Activated CD8-positive, alpha-beta T cell treated with anti-CD3 and anti-CD28 coated beads, Interleukin-2, amount 10 ng/mL, durations not matched to agents 7 days and 5 days (primary cell): Measurements from ENCODE around the gene SYNRG. TPM values are rescaled to one million over a fixed set of nuclear protein-coding genes. Genes with fewer than 3 reads are reported as not detected.

Experiments
- ATAC-seq: fragments of 150-1000 bp; cut with Tn5 transposase; one replicate; pipeline ENCODE4 v1.10.0; 2021; ENCODE audit warnings: moderate library complexity
- CTCF ChIA-PET: fragments of 350-600 bp; sonication (Branson Sonifier 250); formaldehyde crosslinking; loops from one replicate; lab custom pipeline; 2021; ENCODE audit warnings: antibody characterized with exemption; lab: Charles Lee
- POLR2A ChIA-PET: fragments of 350-600 bp; sonication (Branson Sonifier 250); formaldehyde crosslinking; loops from one replicate; lab custom pipeline; 2021; ENCODE audit warnings: antibody characterized with exemption; lab: Charles Lee
- DNase-seq: peaks from one replicate; pipeline ENCODE4 v3.0.0-alpha.2; 2020
- H3K27ac Mint-ChIP-seq: one replicate; pipeline ENCODE4 v1.8.0; 2021; ENCODE audit warnings: mild to moderate bottlenecking, mixed read lengths
- H3K27me3 Mint-ChIP-seq: one replicate; pipeline ENCODE4 v1.8.0; 2021; ENCODE audit warnings: low read depth, mixed read lengths
- H3K36me3 Mint-ChIP-seq: one replicate; pipeline ENCODE4 v1.8.0; 2021; ENCODE audit warnings: low read depth, mixed read lengths
- H3K4me1 Mint-ChIP-seq: one replicate; pipeline ENCODE4 v1.8.0; 2021; ENCODE audit warnings: low read depth, mixed read lengths
- H3K4me3 Mint-ChIP-seq: one replicate; pipeline ENCODE4 v1.8.0; 2021; ENCODE audit warnings: mild to moderate bottlenecking, mixed read lengths
- H3K9me3 Mint-ChIP-seq: one replicate; pipeline ENCODE4 v1.8.0; 2022; ENCODE audit warnings: mixed read lengths; ENCODE audit not compliant: insufficient read depth
- total RNA-seq, 2 experiments: library from RNA; stranded (reverse); gene quantifications; one replicate each; pipeline ENCODE4 v1.2.3, GENCODE V29; 2021

Gene SYNRG
- total RNA-seq, 2 experiments from 2014 or later: 97.4 to 105 TPM

GRCh38 chr17:37538981-37539659 lies 70.1 kb downstream of the SYNRG start:
- ChIA-PET POLR2A (interaction anchor here (0.6 kb wide), 1 partner anchor 15 kb away, joined by 3 read pairs; no protein-coding TSS in a partner anchor), CTCF (no interaction called here)
- Mint-ChIP-seq H3K4me3 (no peak overlapping the region), H3K27me3 (no peaks in the 10 kb centered on the region), H3K27ac (no peak overlapping the region), H3K9me3 (no peaks in the 10 kb centered on the region), H3K36me3 (peaks cover 70% of the 10 kb centered on the region), H3K4me1 (peaks cover 13% of the 10 kb centered on the region)
- ATAC-seq (no peak), DNase-seq (no peak)

GRCh38 chr17:37535906-37536305 lies 73.3 kb downstream of the SYNRG start:
- ATAC-seq: no peak
- CTCF ChIA-PET: interaction anchor here (0.9 to 1.5 kb wide), 2 partner anchors 8 to 125 kb away, joined by 3 to 6 read pairs; no protein-coding TSS in a partner anchor

GRCh38 chr17:37532756-37533155 lies 76.5 kb downstream of the SYNRG start:
- H3K4me1 Mint-ChIP-seq: no peaks in the 10 kb centered on the region
- no peak overlapping the region for H3K4me3 Mint-ChIP-seq
- CTCF ChIA-PET: no interaction called here
- peaks cover 62% of the 10 kb centered on the region for H3K36me3 Mint-ChIP-seq
- no peaks in the 10 kb centered on the region for H3K27me3 Mint-ChIP-seq
- no peaks in the 10 kb centered on the region for H3K9me3 Mint-ChIP-seq
- ATAC-seq (no peak), DNase-seq (no peak)
- POLR2A ChIA-PET: no interaction called here
- H3K27ac Mint-ChIP-seq: no peak overlapping the region

More at GRCh38 chr17:37535906-37536305, 73.3 kb downstream of the SYNRG start:
- Mint-ChIP-seq H3K27ac (no peak overlapping the region), H3K27me3 (no peaks in the 10 kb centered on the region), H3K4me1 (no peaks in the 10 kb centered on the region), H3K4me3 (no peak overlapping the region), H3K9me3 (no peaks in the 10 kb centered on the region), H3K36me3 (peaks cover 61% of the 10 kb centered on the region)
- DNase-seq: no peak
- POLR2A ChIA-PET: no interaction called here

GRCh38 chr17:37530420-37530819 lies 78.8 kb downstream of the SYNRG start:
- POLR2A ChIA-PET: no interaction called here

GRCh38 chr17:37527249-37527851 lies 81.9 kb downstream of the SYNRG start:
- ATAC-seq: peak; percentile 70
- CTCF ChIA-PET: interaction anchor here (0.7 to 3.4 kb wide), 10 partner anchors 9 to 289 kb away, joined by 3 to 22 read pairs (median 5); partner anchors contain the start of gene SYNRG

More at GRCh38 chr17:37530420-37530819, 78.8 kb downstream of the SYNRG start:
- Mint-ChIP-seq H3K4me1 (no peaks in the 10 kb centered on the region), H3K27me3 (no peaks in the 10 kb centered on the region), H3K4me3 (no peak overlapping the region), H3K36me3 (peaks cover 56% of the 10 kb centered on the region), H3K27ac (peak overlapping the region; percentile 12), H3K9me3 (no peaks in the 10 kb centered on the region)
- ATAC-seq (no peak), DNase-seq (no peak)
- CTCF ChIA-PET: interaction anchor here (1.2 to 1.4 kb wide), 2 partner anchors 11 to 157 kb away, joined by 3 read pairs; no protein-coding TSS in a partner anchor

GRCh38 chr17:37523715-37524219 lies 85.5 kb downstream of the SYNRG start:
- no peak for ATAC-seq
- no peaks in the 10 kb centered on the region for H3K27me3 Mint-ChIP-seq
- H3K36me3 Mint-ChIP-seq: peaks cover 52% of the 10 kb centered on the region
- no peaks in the 10 kb centered on the region for H3K9me3 Mint-ChIP-seq
- peaks cover 32% of the 10 kb centered on the region for H3K4me1 Mint-ChIP-seq
- no peak overlapping the region for H3K4me3 Mint-ChIP-seq
- ChIA-PET POLR2A (no interaction called here), CTCF (no interaction called here)
- no peak for DNase-seq
- peak overlapping the region; percentile 58 for H3K27ac Mint-ChIP-seq

More at GRCh38 chr17:37527249-37527851, 81.9 kb downstream of the SYNRG start:
- no peaks in the 10 kb centered on the region for H3K9me3 Mint-ChIP-seq
- POLR2A ChIA-PET: interaction anchor here (1.7 kb wide), 1 partner anchor 82 kb away, joined by 5 read pairs; the partner anchor contains the start of gene SYNRG
- peaks cover 12% of the 10 kb centered on the region for H3K4me1 Mint-ChIP-seq
- H3K36me3 Mint-ChIP-seq: peaks cover 60% of the 10 kb centered on the region
- DNase-seq: peak; percentile 53
- no peaks in the 10 kb centered on the region for H3K27me3 Mint-ChIP-seq
- H3K4me3 Mint-ChIP-seq: no peak overlapping the region
- H3K27ac Mint-ChIP-seq: no peak overlapping the region

- no peaks in the 10 kb centered on the region for H3K27me3 Mint-ChIP-seq
- ChIA-PET CTCF (no interaction called here), POLR2A (no interaction called here)
- peaks cover 58% of the 10 kb centered on the region for H3K36me3 Mint-ChIP-seq
- no peaks in the 10 kb centered on the region for H3K9me3 Mint-ChIP-seq
- DNase-seq: no peak
- no peak for ATAC-seq
- no peak overlapping the region for H3K4me3 Mint-ChIP-seq
- H3K4me1 Mint-ChIP-seq: peaks cover 33% of the 10 kb centered on the region
- H3K27ac Mint-ChIP-seq: no peak overlapping the region
These were observed 87.4 kb downstream of the SYNRG start for GRCh38 chr17:37521821-37522220.

- H3K36me3 Mint-ChIP-seq: peaks cover 56% of the 10 kb centered on the region
- no peak for ATAC-seq
- H3K9me3 Mint-ChIP-seq: no peaks in the 10 kb centered on the region
- DNase-seq: no peak
- H3K27me3 Mint-ChIP-seq: no peaks in the 10 kb centered on the region
- ChIA-PET POLR2A (no interaction called here), CTCF (interaction anchor here (1.5 kb wide), 1 partner anchor 10 kb away, joined by 3 read pairs; no protein-coding TSS in a partner anchor)
- H3K4me3 Mint-ChIP-seq: no peak overlapping the region
- peak overlapping the region; percentile 65 for H3K27ac Mint-ChIP-seq
- H3K4me1 Mint-ChIP-seq: peaks cover 33% of the 10 kb centered on the region
These were observed 89.0 kb downstream of the SYNRG start for GRCh38 chr17:37520174-37520573.

GRCh38 chr17:37519251-37519985 lies 89.8 kb downstream of the SYNRG start:
- no peaks in the 10 kb centered on the region for H3K27me3 Mint-ChIP-seq
- POLR2A ChIA-PET: interaction anchor here (0.7 kb wide), 1 partner anchor 83 kb away, joined by 3 read pairs; no protein-coding TSS in a partner anchor
- H3K36me3 Mint-ChIP-seq: peaks cover 54% of the 10 kb centered on the region
- ATAC-seq (no peak), DNase-seq (no peak)
- H3K9me3 Mint-ChIP-seq: no peaks in the 10 kb centered on the region
- peak overlapping the region; percentile 65 for H3K27ac Mint-ChIP-seq
- no peak overlapping the region for H3K4me3 Mint-ChIP-seq
- peaks cover 30% of the 10 kb centered on the region for H3K4me1 Mint-ChIP-seq
- CTCF ChIA-PET: interaction anchor here (1.5 kb wide), 1 partner anchor 11 kb away, joined by 3 read pairs; no protein-coding TSS in a partner anchor

- Mint-ChIP-seq H3K4me3 (no peak overlapping the region), H3K27ac (peak overlapping the region; percentile 49), H3K36me3 (peaks cover 53% of the 10 kb centered on the region), H3K4me1 (peaks cover 26% of the 10 kb centered on the region), H3K27me3 (no peaks in the 10 kb centered on the region), H3K9me3 (no peaks in the 10 kb centered on the region)
- DNase-seq (no peak), ATAC-seq (no peak)
- POLR2A ChIA-PET: interaction anchor here (0.7 kb wide), 1 partner anchor 82 kb away, joined by 3 read pairs; no protein-coding TSS in a partner anchor
- CTCF ChIA-PET: interaction anchor here (1.5 kb wide), 1 partner anchor 12 kb away, joined by 3 read pairs; no protein-coding TSS in a partner anchor
These were observed 90.4 kb downstream of the SYNRG start for GRCh38 chr17:37518826-37519225.

GRCh38 chr17:37517881-37518280 lies 91.3 kb downstream of the SYNRG start:
- Mint-ChIP-seq H3K4me1 (peaks cover 21% of the 10 kb centered on the region), H3K9me3 (no peaks in the 10 kb centered on the region), H3K27ac (no peak overlapping the region), H3K4me3 (no peak overlapping the region), H3K36me3 (peaks cover 54% of the 10 kb centered on the region), H3K27me3 (no peaks in the 10 kb centered on the region)
- CTCF ChIA-PET: interaction anchor here (1.4 to 1.7 kb wide), 2 partner anchors 10 to 11 kb away, joined by 4 to 6 read pairs; no protein-coding TSS in a partner anchor
- ATAC-seq: no peak
- no peak for DNase-seq
- POLR2A ChIA-PET: no interaction called here
